Activated naive CD8-positive, alpha-beta T cell treated with anti-CD3 and anti-CD28 coated beads for 36 hours (primary cell): Measurements from ENCODE around the gene TTC33. TPM values are rescaled to one million over a fixed set of nuclear protein-coding genes. Genes with fewer than 3 reads are reported as not detected.
"Not testable (repeated sequence)": the region's sequence is repeated elsewhere in the genome, so short reads cannot be mapped to it uniquely, and the experiment has no call there.

Experiments used
- DNase-seq: peaks from one replicate; pipeline ENCODE4 v3.0.0; 2021
- H3K27ac Mint-ChIP-seq: one replicate; pipeline ENCODE4 v1.8.0; 2022; ENCODE audit warnings: mild to moderate bottlenecking, moderate library complexity, mixed read lengths
- H3K27me3 Mint-ChIP-seq: one replicate; pipeline ENCODE4 v1.8.0; 2022; ENCODE audit warnings: mild to moderate bottlenecking, mixed read lengths
- H3K36me3 Mint-ChIP-seq: one replicate; pipeline ENCODE4 v1.8.0; 2021; ENCODE audit warnings: mild to moderate bottlenecking, mixed read lengths
- H3K4me1 Mint-ChIP-seq: one replicate; pipeline ENCODE4 v1.8.0; 2021; ENCODE audit warnings: mixed read lengths
- H3K4me3 Mint-ChIP-seq: one replicate; pipeline ENCODE4 v1.8.0; 2022; ENCODE audit warnings: mild to moderate bottlenecking, moderate library complexity, mixed read lengths
- H3K9me3 Mint-ChIP-seq: one replicate; pipeline ENCODE4 v1.8.0; 2022; ENCODE audit warnings: mixed read lengths
- total RNA-seq, 2 experiments: library from RNA; stranded (reverse); gene quantifications; one replicate each; pipeline ENCODE4 v1.2.3, GENCODE V29; 2021

The TTC33 gene
- total RNA-seq, 2 experiments from 2014 or later = 16.8 to 18.1 TPM

DNA sequence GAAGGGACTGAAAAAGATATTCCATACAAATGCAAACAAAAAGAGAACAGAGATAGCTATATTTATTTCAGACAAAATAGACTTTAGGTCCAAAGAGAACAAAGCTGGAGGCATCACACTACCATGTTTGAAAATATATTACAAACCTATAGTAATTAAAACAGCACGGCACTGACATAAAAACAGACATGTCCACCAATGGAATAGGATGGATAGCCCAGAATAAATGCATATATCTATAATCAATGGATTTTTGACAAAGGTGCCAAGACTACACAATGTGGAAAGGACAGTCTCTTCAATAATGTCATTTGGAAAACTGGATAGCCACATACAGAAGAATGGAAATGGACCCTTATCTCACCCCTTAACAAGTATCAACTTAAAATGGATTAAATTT is 32.2 kb upstream of the TTC33 start:
- no peak overlapping the region for H3K4me3 Mint-ChIP-seq
- no peak overlapping the region for H3K27ac Mint-ChIP-seq
- H3K27me3 Mint-ChIP-seq = no peaks in the 10 kb centered on the region
- H3K36me3 Mint-ChIP-seq = peaks cover 29% of the 10 kb centered on the region
- DNase-seq = no peak
- peaks cover 8% of the 10 kb centered on the region for H3K9me3 Mint-ChIP-seq
- peaks cover 33% of the 10 kb centered on the region for H3K4me1 Mint-ChIP-seq

DNA sequence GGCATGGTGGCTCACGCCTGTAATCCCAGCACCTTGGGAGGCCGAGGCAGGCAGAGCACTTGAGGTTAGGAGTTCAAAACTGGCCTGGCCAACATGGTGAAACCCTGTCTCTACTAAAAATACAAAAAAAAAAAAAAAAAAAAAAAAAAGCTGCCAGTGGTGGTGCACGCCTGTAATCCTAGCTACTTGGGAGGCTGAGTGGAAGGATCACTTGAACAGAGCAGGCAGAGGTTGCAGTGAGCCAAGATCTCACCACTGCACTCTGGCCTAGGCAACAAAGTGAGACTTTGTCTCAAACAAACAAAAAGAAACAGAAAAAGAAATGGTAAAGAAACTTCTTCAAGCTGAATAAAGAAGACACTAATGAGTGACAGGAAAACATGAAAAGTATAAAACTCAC is 30.9 kb upstream of the TTC33 start:
- peaks cover 43% of the 10 kb centered on the region for H3K4me1 Mint-ChIP-seq
- peaks cover 29% of the 10 kb centered on the region for H3K36me3 Mint-ChIP-seq
- H3K27ac Mint-ChIP-seq, H3K27me3 Mint-ChIP-seq, H3K4me3 Mint-ChIP-seq, H3K9me3 Mint-ChIP-seq, DNase-seq: not testable (repeated sequence)

DNA sequence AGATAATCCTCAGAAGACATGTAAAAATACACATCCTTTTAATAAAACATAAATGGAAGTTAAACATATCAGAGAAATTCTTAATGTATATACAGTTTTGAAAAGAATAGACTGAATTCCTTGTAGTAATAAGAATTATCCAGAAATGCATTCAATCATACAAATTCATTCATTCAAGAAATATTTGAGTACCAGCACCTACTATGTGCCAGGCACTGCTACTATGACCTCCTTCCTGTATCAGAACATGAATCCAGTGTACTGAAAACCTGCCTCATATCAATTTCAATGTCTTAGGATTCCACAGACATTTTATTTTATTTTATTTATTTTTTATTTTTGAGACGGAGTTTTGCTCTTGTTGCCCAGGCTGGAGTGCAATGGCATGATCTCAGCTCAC is 29.2 kb upstream of the TTC33 start:
- H3K27ac Mint-ChIP-seq = no peak overlapping the region
- peaks cover 8% of the 10 kb centered on the region for H3K9me3 Mint-ChIP-seq
- peaks cover 43% of the 10 kb centered on the region for H3K4me1 Mint-ChIP-seq
- no peak overlapping the region for H3K4me3 Mint-ChIP-seq
- no peaks in the 10 kb centered on the region for H3K27me3 Mint-ChIP-seq
- DNase-seq = no peak
- peaks cover 29% of the 10 kb centered on the region for H3K36me3 Mint-ChIP-seq

DNA sequence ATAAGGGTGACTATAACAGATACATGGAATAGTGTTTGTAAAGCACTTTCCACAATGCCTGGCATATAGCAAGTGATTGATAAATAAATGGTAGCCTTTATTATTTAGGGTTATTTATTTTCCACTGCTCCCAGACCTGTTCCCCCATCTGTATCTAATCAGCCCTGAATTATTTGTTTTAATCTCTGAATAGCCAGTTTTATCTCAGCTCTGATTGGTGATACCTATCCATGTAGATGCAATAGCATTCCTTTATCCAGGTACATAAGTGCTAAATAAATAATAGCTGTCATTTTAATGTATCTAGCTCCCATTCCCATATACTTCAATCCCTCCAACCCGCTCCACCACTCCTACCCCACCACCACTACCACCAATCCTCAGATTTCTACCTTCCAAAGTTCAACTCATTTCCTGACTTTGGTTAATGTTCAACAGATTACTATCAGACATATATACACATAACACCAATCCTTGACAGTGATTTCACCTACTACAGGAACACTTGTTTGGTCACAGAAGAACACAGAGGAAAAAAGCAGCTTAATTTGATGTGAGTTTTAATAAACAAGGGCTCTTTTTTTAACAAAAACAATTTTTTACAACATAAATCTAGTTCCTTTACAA is 28.4 kb upstream of the TTC33 start:
- DNase-seq = no peak
- H3K4me3 Mint-ChIP-seq = no peak overlapping the region
- H3K9me3 Mint-ChIP-seq = peaks cover 8% of the 10 kb centered on the region
- peaks cover 29% of the 10 kb centered on the region for H3K36me3 Mint-ChIP-seq
- H3K27ac Mint-ChIP-seq = no peak overlapping the region
- H3K27me3 Mint-ChIP-seq = no peaks in the 10 kb centered on the region
- H3K4me1 Mint-ChIP-seq = peaks cover 46% of the 10 kb centered on the region

DNA sequence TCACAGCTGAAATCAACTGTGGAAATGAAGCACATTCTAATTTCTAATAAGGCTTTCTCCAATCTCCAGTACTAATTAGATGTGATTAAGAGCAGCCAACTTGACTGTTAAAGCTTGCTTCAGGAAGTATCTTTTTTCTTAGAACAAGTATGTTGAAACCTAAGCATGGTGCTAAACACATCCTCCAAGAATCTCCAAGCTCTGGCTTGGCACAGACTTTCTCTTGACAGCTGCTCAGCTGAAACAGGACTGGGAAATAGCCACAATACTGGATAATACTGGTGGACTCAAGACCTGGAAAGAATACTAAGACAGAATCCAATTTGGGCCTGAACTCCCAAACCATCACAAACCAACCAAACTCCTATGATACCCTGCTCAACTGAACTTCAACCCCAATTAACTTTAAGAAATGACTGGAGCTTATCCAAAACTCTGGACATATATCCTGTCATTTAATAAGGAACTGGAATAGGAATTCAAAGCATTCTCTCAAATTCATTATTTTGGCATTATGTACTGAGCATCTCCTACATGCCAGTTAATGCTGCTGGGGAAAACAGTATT is 26.2 kb upstream of the TTC33 start:
- H3K27me3 Mint-ChIP-seq = no peaks in the 10 kb centered on the region
- DNase-seq = no peak
- no peak overlapping the region for H3K4me3 Mint-ChIP-seq
- H3K4me1 Mint-ChIP-seq = peaks cover 41% of the 10 kb centered on the region
- H3K27ac Mint-ChIP-seq = no peak overlapping the region
- H3K9me3 Mint-ChIP-seq = peaks cover 3% of the 10 kb centered on the region
- peaks cover 11% of the 10 kb centered on the region for H3K36me3 Mint-ChIP-seq

DNA sequence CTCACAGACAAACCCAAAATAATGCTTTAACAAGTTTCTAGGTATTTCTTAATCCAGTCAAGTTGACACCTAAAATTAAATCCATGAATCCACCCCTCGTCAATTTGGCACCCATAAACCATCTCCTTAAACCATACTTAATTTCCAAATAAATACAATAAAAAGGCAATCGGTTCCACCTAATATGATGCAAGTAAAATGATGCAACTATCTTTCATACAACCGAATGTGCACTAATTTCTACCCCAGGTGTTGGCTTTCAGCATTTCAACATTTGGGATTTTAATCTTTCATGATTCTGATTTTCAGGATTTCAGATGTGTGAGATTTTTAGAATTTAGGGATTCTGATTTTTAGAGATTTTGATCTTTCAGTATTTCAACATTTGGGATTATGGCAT is 25.1 kb upstream of the TTC33 start:
- peak overlapping the region; percentile 2 for H3K27ac Mint-ChIP-seq
- H3K4me1 Mint-ChIP-seq = peaks cover 43% of the 10 kb centered on the region
- H3K36me3 Mint-ChIP-seq = peaks cover 10% of the 10 kb centered on the region
- no peak for DNase-seq
- no peaks in the 10 kb centered on the region for H3K27me3 Mint-ChIP-seq
- H3K4me3 Mint-ChIP-seq = no peak overlapping the region
- H3K9me3 Mint-ChIP-seq = no peaks in the 10 kb centered on the region

DNA sequence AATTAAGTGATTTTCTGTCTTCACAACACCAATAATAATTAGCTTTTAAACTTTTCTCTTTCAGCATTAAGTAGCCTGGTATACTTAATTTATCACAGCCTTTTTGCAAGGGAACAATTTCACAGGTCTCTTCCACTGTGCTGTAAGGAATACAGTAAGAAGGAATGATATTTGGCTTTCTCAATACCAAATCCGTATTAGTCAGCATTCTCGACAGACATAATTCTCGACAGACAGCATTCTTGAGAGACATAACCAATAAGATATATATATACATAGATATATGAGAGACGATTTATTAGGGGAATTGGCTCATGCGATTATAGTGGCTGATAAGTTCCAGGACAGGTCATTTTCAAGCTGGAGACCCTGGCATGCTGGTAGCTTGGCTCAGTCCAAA is 24.4 kb upstream of the TTC33 start:
- no peaks in the 10 kb centered on the region for H3K9me3 Mint-ChIP-seq
- peak overlapping the region; percentile 25 for H3K27ac Mint-ChIP-seq
- H3K4me3 Mint-ChIP-seq = no peak overlapping the region
- peaks cover 40% of the 10 kb centered on the region for H3K4me1 Mint-ChIP-seq
- H3K27me3 Mint-ChIP-seq = no peaks in the 10 kb centered on the region
- peaks cover 11% of the 10 kb centered on the region for H3K36me3 Mint-ChIP-seq
- DNase-seq = no peak

DNA sequence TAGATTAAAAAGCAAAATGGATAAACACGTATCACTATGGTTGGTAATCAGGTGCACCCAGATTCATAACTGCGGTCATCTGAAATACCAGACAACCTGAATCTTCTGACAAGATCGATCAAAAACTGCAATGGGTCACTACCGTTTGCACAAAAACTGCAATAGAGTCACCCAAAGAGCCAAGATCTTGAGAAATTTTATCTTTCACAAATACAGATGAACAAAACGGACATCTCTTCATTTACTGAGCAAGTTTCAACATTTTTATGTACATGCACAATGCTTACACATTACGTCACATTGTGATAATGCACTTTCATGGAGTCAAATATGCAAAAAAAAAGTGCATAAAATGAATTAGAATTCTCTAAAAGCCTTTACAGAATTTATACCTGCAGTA is 23.8 kb upstream of the TTC33 start:
- H3K27me3 Mint-ChIP-seq = no peaks in the 10 kb centered on the region
- H3K9me3 Mint-ChIP-seq = no peaks in the 10 kb centered on the region
- no peak overlapping the region for H3K27ac Mint-ChIP-seq
- peaks cover 11% of the 10 kb centered on the region for H3K36me3 Mint-ChIP-seq
- DNase-seq = no peak
- no peak overlapping the region for H3K4me3 Mint-ChIP-seq
- peaks cover 38% of the 10 kb centered on the region for H3K4me1 Mint-ChIP-seq

DNA sequence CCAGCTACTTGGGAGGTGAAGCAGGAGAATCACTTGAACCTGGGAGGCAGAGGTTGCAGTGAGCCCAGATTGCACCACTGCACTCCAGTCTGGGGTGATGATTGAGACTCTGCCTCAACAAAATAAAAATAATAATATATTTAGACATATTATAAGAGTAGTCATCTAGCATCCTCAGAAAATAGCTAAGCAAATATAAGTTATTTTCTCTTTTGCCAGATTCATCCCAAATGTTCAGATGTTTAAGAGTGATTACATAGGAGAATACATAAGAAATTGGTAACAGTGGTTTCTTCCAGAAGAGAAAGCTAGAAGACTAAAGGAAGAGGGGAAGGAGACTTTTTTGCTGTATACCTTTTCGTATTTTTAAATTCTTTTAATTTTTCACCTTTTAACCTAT is 22.4 kb upstream of the TTC33 start:
- H3K36me3 Mint-ChIP-seq = peaks cover 11% of the 10 kb centered on the region
- DNase-seq = no peak
- H3K4me3 Mint-ChIP-seq = no peak overlapping the region
- H3K4me1 Mint-ChIP-seq = peaks cover 32% of the 10 kb centered on the region
- H3K27me3 Mint-ChIP-seq = no peaks in the 10 kb centered on the region
- H3K27ac Mint-ChIP-seq = no peak overlapping the region
- H3K9me3 Mint-ChIP-seq = no peaks in the 10 kb centered on the region

DNA sequence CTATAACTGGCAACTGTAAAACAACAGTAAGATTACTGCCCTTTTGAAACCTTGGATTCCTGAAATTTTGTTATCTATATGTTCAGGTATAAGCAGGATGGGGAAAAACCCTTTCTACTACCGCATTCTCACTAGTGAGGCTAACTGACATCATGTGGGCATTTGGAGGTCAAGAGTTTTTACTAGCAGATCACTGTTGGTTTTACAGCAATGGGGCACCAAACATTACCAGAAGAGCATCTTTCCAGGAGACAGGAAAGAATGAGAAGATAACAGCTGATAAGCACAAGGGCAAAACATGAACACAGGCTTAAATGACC is 20.9 kb upstream of the TTC33 start:
- H3K36me3 Mint-ChIP-seq = peaks cover 11% of the 10 kb centered on the region
- no peaks in the 10 kb centered on the region for H3K27me3 Mint-ChIP-seq
- H3K9me3 Mint-ChIP-seq = no peaks in the 10 kb centered on the region
- no peak for DNase-seq
- H3K4me1 Mint-ChIP-seq = peaks cover 21% of the 10 kb centered on the region
- no peak overlapping the region for H3K4me3 Mint-ChIP-seq
- H3K27ac Mint-ChIP-seq = no peak overlapping the region

DNA sequence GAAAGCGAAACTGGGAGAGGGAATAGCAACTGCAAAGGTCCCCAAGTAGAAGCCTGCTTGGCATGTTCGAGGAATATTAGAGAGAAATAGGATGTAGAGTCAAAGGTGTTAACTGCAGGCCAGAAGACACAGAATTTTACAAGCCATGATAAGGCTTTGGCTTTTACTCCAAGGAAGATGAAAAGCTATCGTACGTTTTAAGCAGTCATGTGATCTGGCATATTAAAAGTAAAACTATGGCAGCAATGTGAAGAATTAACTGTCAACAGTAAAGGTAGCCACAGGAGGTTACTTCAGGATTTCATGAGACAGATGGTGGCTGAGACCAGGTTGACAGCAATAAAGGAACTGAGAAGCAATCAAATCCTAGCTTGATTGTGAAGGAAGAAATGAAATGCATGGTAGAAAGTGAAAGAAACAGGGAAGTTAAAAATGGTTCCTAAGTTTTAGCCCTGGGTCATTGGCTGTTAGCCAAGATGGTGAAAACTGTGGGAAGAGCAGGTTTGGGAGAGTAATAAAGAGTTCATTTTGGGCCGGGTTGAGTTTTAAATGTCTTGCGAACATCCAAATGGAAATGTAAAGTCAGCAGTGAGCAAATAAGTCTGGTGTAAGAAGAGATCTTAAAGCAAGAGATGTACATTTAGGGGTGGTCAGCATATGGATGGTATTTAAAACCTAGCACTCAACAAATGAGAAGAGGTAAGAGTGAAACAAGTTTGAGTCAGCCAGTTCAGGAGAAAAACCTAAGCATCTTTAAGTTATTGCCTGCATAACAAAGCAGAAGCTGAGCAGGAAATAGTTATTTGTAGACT is 20.3 kb upstream of the TTC33 start:
- no peaks in the 10 kb centered on the region for H3K9me3 Mint-ChIP-seq
- no peaks in the 10 kb centered on the region for H3K27me3 Mint-ChIP-seq
- no peak overlapping the region for H3K4me3 Mint-ChIP-seq
- peaks cover 11% of the 10 kb centered on the region for H3K36me3 Mint-ChIP-seq
- H3K4me1 Mint-ChIP-seq = peaks cover 18% of the 10 kb centered on the region
- DNase-seq = no peak
- peak overlapping the region; percentile 5 for H3K27ac Mint-ChIP-seq

DNA sequence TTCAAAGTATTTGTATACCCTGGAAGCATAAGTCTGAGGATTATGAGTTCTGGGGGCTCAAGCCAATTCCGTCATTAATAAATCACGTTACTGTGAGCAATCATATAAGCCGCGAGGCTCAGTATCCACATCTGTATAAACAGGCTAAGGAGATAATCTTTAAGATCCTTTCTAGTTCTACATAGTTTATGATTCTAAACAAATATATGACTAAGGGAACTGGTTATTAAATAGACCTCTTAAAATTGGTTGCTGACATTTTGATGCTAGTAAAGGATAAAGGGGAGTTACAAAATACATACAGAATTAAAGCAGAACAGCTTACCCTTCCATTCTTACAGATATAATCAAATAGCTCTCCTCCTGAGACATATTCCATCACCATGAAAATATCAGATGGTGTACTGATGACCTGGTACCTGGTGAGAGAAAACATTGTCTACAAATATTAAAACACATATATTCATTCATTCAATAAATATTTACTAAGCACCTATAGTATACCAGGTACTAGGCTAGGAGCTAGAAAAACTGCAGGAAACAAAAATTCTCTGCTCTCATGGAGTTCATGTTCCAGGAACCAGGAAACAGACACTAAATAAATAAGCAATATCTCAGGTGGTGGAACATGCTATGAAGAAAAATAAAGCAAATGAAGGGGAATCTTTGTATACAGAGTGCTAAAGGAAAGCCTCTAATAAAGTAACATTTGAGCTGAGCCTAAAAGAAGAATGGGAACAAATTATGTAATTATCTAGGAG is 19.5 kb upstream of the TTC33 start:
- Mint-ChIP-seq H3K27me3 (no peaks in the 10 kb centered on the region), H3K36me3 (peaks cover 11% of the 10 kb centered on the region)

DNA sequence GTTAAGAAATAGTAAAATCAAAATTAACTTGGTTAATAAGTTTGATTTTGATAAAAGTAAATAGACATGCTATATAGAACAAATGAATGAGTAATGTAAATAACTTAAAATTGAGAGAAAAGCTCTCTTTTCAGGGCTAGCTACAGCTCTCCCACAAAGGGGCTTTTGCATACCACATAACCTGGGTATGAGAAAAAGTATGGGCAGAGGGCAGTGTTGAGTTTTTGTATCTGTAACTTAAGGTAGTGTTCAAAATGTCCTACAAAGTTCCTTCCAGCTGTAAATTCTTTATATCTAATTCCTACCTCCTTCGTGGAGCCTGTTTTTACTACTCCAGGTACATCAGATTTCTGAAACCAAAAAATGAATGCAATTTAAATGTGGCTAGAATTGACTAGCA is 18.9 kb upstream of the TTC33 start:
- peaks cover 11% of the 10 kb centered on the region for H3K4me1 Mint-ChIP-seq
- no peak for DNase-seq
- H3K27me3 Mint-ChIP-seq = no peaks in the 10 kb centered on the region
- H3K4me3 Mint-ChIP-seq = no peak overlapping the region
- H3K27ac Mint-ChIP-seq = no peak overlapping the region
- peaks cover 11% of the 10 kb centered on the region for H3K36me3 Mint-ChIP-seq
- no peaks in the 10 kb centered on the region for H3K9me3 Mint-ChIP-seq

More for the DNA sequence above, 19.5 kb upstream of the TTC33 start:
- H3K4me1 Mint-ChIP-seq = peaks cover 12% of the 10 kb centered on the region
- no peak for DNase-seq
- no peaks in the 10 kb centered on the region for H3K9me3 Mint-ChIP-seq
- H3K27ac Mint-ChIP-seq = peak overlapping the region; percentile 61
- H3K4me3 Mint-ChIP-seq = no peak overlapping the region

DNA sequence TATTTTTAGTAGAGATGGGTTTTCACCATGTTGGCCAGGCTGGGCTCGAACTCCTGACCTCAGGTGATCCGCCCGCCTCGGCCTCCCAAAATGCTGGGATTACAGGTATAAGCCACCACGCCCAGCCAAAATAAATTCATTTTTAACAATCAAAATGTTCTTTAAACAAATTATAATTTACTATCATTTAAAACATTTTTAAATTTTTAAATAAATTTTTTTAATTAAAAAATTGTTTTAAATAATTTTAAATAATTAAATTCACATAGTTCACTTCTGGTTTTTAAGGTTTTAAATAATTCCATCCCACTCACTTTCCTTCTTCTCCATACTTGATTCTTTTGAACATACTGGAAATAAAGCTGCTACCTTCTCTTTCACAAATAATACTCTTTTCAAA is 15.0 kb upstream of the TTC33 start:
- no peaks in the 10 kb centered on the region for H3K9me3 Mint-ChIP-seq
- H3K4me1 Mint-ChIP-seq = no peaks in the 10 kb centered on the region
- H3K27ac Mint-ChIP-seq = no peak overlapping the region
- H3K36me3 Mint-ChIP-seq = peaks cover 7% of the 10 kb centered on the region
- no peak for DNase-seq
- no peak overlapping the region for H3K4me3 Mint-ChIP-seq
- H3K27me3 Mint-ChIP-seq = no peaks in the 10 kb centered on the region

DNA sequence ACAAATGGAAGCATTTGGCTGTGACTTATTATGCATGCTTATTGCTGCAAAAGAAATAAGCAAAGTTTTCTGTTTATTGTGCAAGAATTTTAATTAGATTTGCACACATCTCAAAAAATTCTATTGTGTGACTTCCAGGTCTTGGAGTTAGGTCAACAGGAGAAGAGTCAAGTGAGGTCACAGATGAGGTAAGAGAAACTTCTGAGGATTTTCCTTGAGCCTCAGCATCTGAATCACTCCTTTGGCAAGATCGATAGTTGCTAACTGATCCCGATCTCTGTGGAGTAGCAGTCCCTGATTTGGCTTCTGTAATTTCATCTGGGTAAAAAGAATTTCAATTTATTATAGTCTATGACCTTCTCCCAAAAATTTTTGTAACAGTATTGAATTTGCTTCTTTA is 6.9 kb upstream of the TTC33 start:
- no peaks in the 10 kb centered on the region for H3K9me3 Mint-ChIP-seq
- H3K4me3 Mint-ChIP-seq = no peak overlapping the region
- H3K36me3 Mint-ChIP-seq = peaks cover 15% of the 10 kb centered on the region
- no peak for DNase-seq
- no peaks in the 10 kb centered on the region for H3K27me3 Mint-ChIP-seq
- H3K27ac Mint-ChIP-seq = no peak overlapping the region
- H3K4me1 Mint-ChIP-seq = peaks cover 3% of the 10 kb centered on the region
